ACC112 (cell line): ENCODE data around the gene SHROOM3.
"Not testable (repeated sequence)": the region's sequence is repeated elsewhere in the genome, so short reads cannot be mapped to it uniquely, and the experiment has no call there.

Source experiments
- H2AFZ ChIP-seq: fragments of 200-600 bp; sonication (generic); one replicate; pipeline ENCODE4 v1.6.0; 2017; ENCODE audit warnings: antibody characterized with exemption, low read length; ENCODE audit not compliant: unreplicated experiment
- H3K27ac ChIP-seq: fragments of 200-600 bp; sonication (generic); 2 replicates; pipeline ENCODE4 v1.5.1; 2014; ENCODE audit warnings: low read depth, mild to moderate bottlenecking, antibody characterized with exemption, low read length, moderate library complexity
- H3K27me3 ChIP-seq: fragments of 200-600 bp; sonication (generic); 2 replicates; pipeline ENCODE4 v1.6.1; 2014; ENCODE audit warnings: mild to moderate bottlenecking, antibody characterized with exemption, low read length, moderate library complexity, mixed read lengths; ENCODE audit not compliant: insufficient read depth
- H3K36me3 ChIP-seq: fragments of 200-600 bp; sonication (generic); 2 replicates; pipeline ENCODE4 v1.6.1; 2016; ENCODE audit warnings: mild to moderate bottlenecking, antibody characterized with exemption, low read length, moderate library complexity, mixed read lengths; ENCODE audit not compliant: insufficient read depth
- H3K4me1 ChIP-seq: fragments of 200-600 bp; sonication (generic); one replicate; pipeline ENCODE4 v1.6.1; 2016; ENCODE audit warnings: low read length, mixed read lengths; ENCODE audit not compliant: insufficient read depth, unreplicated experiment, control insufficient read depth
- H3K4me3 ChIP-seq: fragments of 200-600 bp; sonication (generic); 2 replicates; pipeline ENCODE4 v1.5.1; 2014; ENCODE audit warnings: mild to moderate bottlenecking, low read depth, low read length
- H3K79me2 ChIP-seq: fragments of 200-600 bp; sonication (generic); one replicate; pipeline ENCODE4 v1.6.0; 2016; ENCODE audit warnings: low read length; ENCODE audit not compliant: control insufficient read depth, unreplicated experiment, insufficient read depth

The SHROOM3 gene

GRCh38 chr4:76420762-76421581, 14.1 kb upstream of the SHROOM3 start, which contains the start of gene CCDC158:
TSS of gene CCDC158 (minus strand) at chr4:76421141. CDS start at chr4:76403207, 17,934 bp downstream.
- Histone ChIP-seq H3K4me1 (no peaks in the 10 kb centered on the region), H3K27ac (no peak within 1 kb of the TSS), H3K36me3 (no peaks in the 10 kb centered on the region), H3K4me3 (peak within 1 kb of the TSS; percentile 97), H3K27me3 (no peaks in the 10 kb centered on the region), H2AFZ (peak within 1 kb of the TSS; percentile 99), H3K79me2 (no peaks in the 10 kb centered on the region)

GRCh38 chr4:76423159-76423558, 11.9 kb upstream of the SHROOM3 start:
- not testable (repeated sequence) for H3K36me3 ChIP-seq, H3K4me1 ChIP-seq, H3K27ac ChIP-seq, H3K79me2 ChIP-seq, H3K27me3 ChIP-seq, H2AFZ ChIP-seq, H3K4me3 ChIP-seq

GRCh38 chr4:76426272-76426671, 8.8 kb upstream of the SHROOM3 start:
- no peak overlapping the region for H2AFZ ChIP-seq
- H3K27me3 ChIP-seq = no peaks in the 10 kb centered on the region
- H3K4me3 ChIP-seq = no peak overlapping the region
- H3K79me2 ChIP-seq = no peaks in the 10 kb centered on the region
- H3K4me1 ChIP-seq = no peaks in the 10 kb centered on the region
- H3K27ac ChIP-seq = no peak overlapping the region
- H3K36me3 ChIP-seq = no peaks in the 10 kb centered on the region

DNA sequence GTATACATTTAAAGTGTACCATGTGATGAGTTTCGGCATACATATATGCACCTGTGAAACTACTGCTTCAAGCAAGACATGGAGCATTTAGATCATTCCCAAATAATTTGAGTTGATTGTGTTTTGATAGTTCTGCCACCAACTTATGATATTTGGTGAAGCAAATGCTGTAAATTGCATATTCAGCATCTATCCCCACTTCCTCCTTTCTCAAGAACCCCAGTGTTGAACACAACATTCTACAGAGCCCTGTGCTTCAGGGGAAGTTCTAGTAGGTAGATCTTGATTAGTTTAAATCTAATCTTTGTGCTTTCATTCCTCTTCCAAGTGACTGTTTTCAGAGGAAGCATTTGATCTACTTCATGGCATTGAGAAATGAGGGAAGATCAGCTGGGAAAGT, 5.4 kb upstream of the SHROOM3 start:
- no peaks in the 10 kb centered on the region for H3K4me1 ChIP-seq
- no peaks in the 10 kb centered on the region for H3K79me2 ChIP-seq
- no peak overlapping the region for H2AFZ ChIP-seq
- no peak overlapping the region for H3K4me3 ChIP-seq
- no peaks in the 10 kb centered on the region for H3K36me3 ChIP-seq
- peaks cover 4% of the 10 kb centered on the region for H3K27me3 ChIP-seq
- H3K27ac ChIP-seq = no peak overlapping the region

- no peaks in the 10 kb centered on the region for H3K4me1 ChIP-seq
- no peaks in the 10 kb centered on the region for H3K36me3 ChIP-seq
- peaks cover 11% of the 10 kb centered on the region for H3K27me3 ChIP-seq
- H2AFZ ChIP-seq = no peak overlapping the region
- H3K79me2 ChIP-seq = no peaks in the 10 kb centered on the region
- H3K4me3 ChIP-seq = peak overlapping the region; percentile 25; the same call in 1 of the 2 replicates
- H3K27ac ChIP-seq = no peak overlapping the region
These were observed 4.3 kb upstream of the SHROOM3 start for GRCh38 chr4:76430519-76431388.

GRCh38 chr4:76435528-76436319, 695 bp downstream of the SHROOM3 start:
- Histone ChIP-seq H3K27me3 (peaks cover 34% of the 10 kb centered on the region), H3K79me2 (no peaks in the 10 kb centered on the region), H3K27ac (no peak overlapping the region), H2AFZ (peak overlapping the region; percentile 45), H3K36me3 (no peaks in the 10 kb centered on the region), H3K4me1 (no peaks in the 10 kb centered on the region), H3K4me3 (peak overlapping the region; percentile 36)

- Histone ChIP-seq H3K27ac (no peak overlapping the region), H3K79me2 (no peaks in the 10 kb centered on the region), H3K4me3 (no peak overlapping the region), H3K27me3 (peaks cover 30% of the 10 kb centered on the region), H3K36me3 (no peaks in the 10 kb centered on the region), H2AFZ (no peak overlapping the region), H3K4me1 (no peaks in the 10 kb centered on the region)
These were observed 4.5 kb downstream of the SHROOM3 start for GRCh38 chr4:76439491-76439890.

DNA sequence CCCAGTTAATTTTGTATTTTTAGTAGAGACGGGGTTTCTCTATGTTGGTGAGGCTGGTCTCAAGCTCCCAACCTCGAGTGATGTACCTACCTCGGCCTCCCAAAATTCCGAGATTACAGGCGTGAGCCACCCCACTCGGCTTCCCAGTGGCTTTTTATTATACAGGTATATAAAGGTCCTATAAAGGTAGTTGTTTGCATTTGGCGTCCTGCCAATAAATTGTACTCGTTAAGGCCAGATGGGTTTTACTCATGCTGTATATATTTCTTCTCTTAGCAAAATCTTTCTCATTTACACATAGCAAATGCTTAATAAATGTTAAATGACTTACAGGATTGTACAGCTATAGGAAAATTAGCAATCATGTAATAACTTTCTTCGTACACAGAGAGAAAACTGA, 6.9 kb downstream of the SHROOM3 start:
- Histone ChIP-seq H3K36me3 (no peaks in the 10 kb centered on the region), H3K4me1 (no peaks in the 10 kb centered on the region), H2AFZ (no peak overlapping the region), H3K79me2 (no peaks in the 10 kb centered on the region), H3K4me3 (no peak overlapping the region), H3K27ac (no peak overlapping the region), H3K27me3 (peaks cover 17% of the 10 kb centered on the region)

DNA sequence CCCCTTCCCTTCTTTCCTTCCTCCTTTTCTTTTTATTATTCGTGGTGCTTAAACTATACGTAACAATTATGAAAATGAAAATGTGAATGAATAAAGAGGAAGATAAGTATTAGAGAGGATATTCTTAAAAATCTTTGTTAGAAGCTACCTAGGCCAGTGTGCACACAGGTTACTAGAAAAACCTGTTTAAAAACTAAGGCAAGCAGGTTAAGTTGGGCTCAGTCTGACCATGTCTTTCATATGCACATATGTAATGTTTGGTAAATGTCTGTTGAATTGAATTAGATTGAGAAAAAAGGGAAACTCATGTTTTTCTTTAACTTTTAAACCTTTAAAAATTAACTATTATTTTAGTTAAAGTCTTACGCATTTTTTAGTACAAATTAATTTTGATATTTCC, 7.8 kb downstream of the SHROOM3 start:
- no peaks in the 10 kb centered on the region for H3K79me2 ChIP-seq
- H3K4me3 ChIP-seq = no peak overlapping the region
- H2AFZ ChIP-seq = no peak overlapping the region
- no peak overlapping the region for H3K27ac ChIP-seq
- peaks cover 13% of the 10 kb centered on the region for H3K27me3 ChIP-seq
- no peaks in the 10 kb centered on the region for H3K36me3 ChIP-seq
- H3K4me1 ChIP-seq = no peaks in the 10 kb centered on the region

GRCh38 chr4:76443376-76443775, 8.3 kb downstream of the SHROOM3 start:
- Histone ChIP-seq H3K79me2 (no peaks in the 10 kb centered on the region), H3K4me1 (no peaks in the 10 kb centered on the region), H3K27ac (no peak overlapping the region), H3K4me3 (no peak overlapping the region), H3K36me3 (no peaks in the 10 kb centered on the region), H3K27me3 (peaks cover 12% of the 10 kb centered on the region), H2AFZ (no peak overlapping the region)
